ENCODE data around the gene FOXJ3.

The FOXJ3 gene

DNA sequence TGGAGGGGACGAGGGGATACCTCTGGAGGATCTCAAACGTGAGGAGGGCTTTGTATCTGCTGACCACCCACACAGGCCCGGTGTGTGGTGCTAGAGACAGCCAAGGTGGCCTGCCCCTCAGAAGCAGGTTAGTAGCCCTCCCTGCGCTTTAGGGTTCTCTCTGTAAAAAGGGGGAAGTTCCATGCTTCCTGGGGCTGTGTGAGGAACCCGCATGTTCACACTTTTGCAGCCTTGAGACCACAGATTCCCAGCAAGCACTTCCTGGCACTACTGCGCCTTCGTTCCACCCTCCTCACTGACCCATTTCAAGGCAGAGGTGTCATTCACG lies 189.7 kb downstream of the FOXJ3 start:
- Histone ChIP-seq H3K36me3 (ENCODE audit: control insufficient read depth, low read depth, low read length) (no peaks in the 10 kb centered on the region), H3K4me1 (ENCODE audit: control insufficient read depth, low read depth, low read length) (no peaks in the 10 kb centered on the region), H3K9ac (ENCODE audit: low read length) (no peak overlapping the region), H3K27ac (ENCODE audit: low read length) (no peak overlapping the region), H3K27me3 (ENCODE audit: control insufficient read depth, insufficient read depth, low read length) (no peaks in the 10 kb centered on the region), H3K4me3 (ENCODE audit: low read length) (no peak overlapping the region), H3K9me3 (ENCODE audit: control insufficient read depth, low read depth, low read length) (no peaks in the 10 kb centered on the region)

DNA sequence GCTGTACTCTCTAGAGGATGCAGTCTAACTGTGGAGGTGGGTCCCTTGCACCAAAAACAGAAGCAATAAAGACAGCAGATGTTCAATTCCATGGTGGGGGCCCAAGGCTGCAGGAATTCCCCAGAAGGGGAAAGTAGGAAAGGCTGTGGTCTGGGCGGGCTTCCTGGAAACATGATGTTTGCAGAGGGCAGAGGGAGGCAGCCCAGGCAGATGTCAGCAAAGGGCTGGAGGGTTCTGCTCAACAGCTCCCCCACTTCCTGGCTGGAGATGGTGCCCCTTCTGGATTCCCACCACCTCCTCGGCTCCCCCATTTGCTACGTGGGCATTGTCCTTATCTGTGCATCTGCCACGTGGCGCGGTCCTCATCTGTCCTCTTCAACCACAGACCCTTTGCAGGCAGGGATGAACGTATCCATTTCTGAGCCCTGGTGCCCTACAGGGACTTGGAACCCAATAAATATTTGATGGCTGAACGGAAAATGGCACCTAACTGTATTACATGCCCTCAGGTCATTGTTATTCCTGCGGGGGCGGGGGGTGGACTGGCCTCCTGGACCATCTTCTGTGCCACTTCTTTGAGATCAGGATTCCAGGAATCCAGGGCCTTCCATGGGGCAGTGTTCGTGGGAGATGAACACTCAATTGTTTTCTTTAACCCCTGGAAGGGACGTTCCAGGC lies 190.2 kb downstream of the FOXJ3 start:
- Histone ChIP-seq H3K4me3 (ENCODE audit: low read length) (no peak overlapping the region), H3K27me3 (ENCODE audit: control insufficient read depth, insufficient read depth, low read length) (no peaks in the 10 kb centered on the region), H3K9ac (ENCODE audit: low read length) (no peak overlapping the region), H3K36me3 (ENCODE audit: control insufficient read depth, low read depth, low read length) (no peaks in the 10 kb centered on the region), H3K9me3 (ENCODE audit: control insufficient read depth, low read depth, low read length) (no peaks in the 10 kb centered on the region), H3K27ac (ENCODE audit: low read length) (no peak overlapping the region), H3K4me1 (ENCODE audit: control insufficient read depth, low read depth, low read length) (no peaks in the 10 kb centered on the region)

DNA sequence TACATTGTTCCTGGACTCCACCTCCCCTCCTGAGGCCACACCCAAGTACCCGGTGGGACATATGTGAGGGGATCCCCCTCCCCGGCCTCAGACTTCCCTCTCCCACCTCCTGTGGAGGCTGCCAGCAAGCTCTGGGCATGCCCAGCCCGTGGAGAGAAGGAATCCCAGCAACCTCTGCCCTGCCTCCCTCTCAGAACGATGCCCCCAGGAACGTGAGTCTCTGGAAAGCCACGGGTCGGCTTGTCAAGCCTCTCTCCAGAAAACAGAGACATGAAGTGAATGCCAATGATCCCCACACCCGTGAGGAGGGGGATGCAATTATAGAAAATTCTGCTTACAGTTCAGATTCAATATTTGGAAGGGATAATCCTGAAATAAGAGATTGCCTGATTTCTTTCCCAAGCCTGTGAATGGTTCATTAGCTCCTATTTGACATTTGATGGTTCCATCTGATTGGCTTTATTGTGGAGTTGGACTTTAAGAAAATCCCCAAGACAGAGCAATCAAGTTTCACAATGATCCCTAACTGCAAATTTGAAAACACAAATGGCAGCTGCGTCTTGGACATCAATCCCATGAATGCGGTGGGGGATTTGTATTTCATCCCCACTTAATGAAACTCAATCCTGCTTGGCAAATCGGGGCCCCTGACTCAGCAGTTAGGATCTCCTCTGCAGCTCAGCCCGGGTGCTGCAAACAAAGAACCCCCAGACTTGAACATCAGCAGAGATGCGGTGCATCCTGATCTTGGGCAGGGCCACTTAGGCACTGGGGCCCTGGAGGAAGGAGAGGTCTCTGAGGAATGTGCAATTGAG lies 190.9 kb downstream of the FOXJ3 start:
- Histone ChIP-seq H3K36me3 (ENCODE audit: control insufficient read depth, low read depth, low read length) (no peaks in the 10 kb centered on the region), H3K9me3 (ENCODE audit: control insufficient read depth, low read depth, low read length) (no peaks in the 10 kb centered on the region), H3K9ac (ENCODE audit: low read length) (no peak overlapping the region), H3K4me1 (ENCODE audit: control insufficient read depth, low read depth, low read length) (no peaks in the 10 kb centered on the region), H3K27ac (ENCODE audit: low read length) (no peak overlapping the region), H3K27me3 (ENCODE audit: control insufficient read depth, insufficient read depth, low read length) (no peaks in the 10 kb centered on the region), H3K4me3 (ENCODE audit: low read length) (no peak overlapping the region)

DNA sequence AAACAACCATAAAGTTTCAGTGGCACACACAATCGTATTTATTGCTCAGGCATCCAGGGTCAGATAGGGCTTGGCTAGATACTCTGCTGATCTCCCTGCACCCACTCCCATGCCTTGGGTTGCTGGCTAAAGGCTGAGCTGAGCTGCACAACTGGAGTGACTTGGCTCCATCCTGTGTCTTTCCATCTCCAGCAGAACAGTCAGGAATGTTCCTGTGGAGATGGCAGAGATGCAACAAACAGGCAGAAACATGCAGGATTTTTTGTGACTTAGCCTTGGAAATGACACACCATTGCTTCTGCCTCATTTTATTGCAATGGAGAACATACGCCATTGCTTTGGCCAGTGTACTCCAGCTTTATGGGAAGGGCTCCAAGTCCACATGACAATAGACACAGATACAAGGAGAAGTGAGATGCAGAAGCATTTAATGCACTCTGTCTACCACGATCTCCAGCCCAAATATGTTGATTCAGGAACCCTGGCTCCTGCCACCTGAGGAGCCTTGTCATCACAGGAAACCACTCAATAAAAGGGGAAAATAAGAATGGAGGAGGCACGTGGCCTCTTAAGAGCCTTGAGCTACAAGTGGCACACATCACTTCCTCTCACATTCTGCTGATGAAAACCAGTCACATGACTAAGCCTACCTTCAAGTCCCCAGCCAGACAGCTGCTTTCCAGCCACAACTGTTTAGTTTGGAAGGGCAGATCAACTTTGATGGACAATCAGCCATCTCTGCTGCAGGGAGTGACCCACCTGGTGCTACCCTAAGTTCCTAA lies 191.9 kb downstream of the FOXJ3 start:
- Histone ChIP-seq H3K27ac (ENCODE audit: low read length) (no peak overlapping the region), H3K27me3 (ENCODE audit: control insufficient read depth, insufficient read depth, low read length) (no peaks in the 10 kb centered on the region), H3K36me3 (ENCODE audit: control insufficient read depth, low read depth, low read length) (no peaks in the 10 kb centered on the region), H3K4me1 (ENCODE audit: control insufficient read depth, low read depth, low read length) (no peaks in the 10 kb centered on the region), H3K9me3 (ENCODE audit: control insufficient read depth, low read depth, low read length) (no peaks in the 10 kb centered on the region), H3K9ac (ENCODE audit: low read length) (no peak overlapping the region), H3K4me3 (ENCODE audit: low read length) (no peak overlapping the region)

DNA sequence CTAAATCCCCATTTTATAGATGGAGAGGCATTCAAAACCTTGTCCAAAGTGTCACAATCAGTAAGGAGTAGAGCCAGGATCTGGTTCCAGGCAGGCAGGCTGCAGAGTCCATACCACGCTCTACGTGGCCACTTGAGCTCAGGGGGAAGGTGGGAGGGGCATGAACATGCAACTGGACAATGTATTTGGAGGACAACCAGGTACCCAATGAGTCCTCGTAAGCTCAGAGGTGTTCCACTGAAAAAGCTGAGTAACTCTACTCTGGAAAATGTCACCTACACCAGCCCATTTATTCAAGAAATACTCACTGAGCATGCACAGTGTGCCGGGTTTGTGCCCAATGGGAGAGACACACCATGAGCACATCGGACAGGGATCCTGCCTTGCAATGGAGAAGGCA lies 193.1 kb downstream of the FOXJ3 start:
- no peaks in the 10 kb centered on the region for H3K9me3 ChIP-seq (ENCODE audit: control insufficient read depth, low read depth, low read length)
- peaks cover 4% of the 10 kb centered on the region for H3K4me1 ChIP-seq (ENCODE audit: control insufficient read depth, low read depth, low read length)
- no peak overlapping the region for H3K4me3 ChIP-seq (ENCODE audit: low read length)
- no peaks in the 10 kb centered on the region for H3K36me3 ChIP-seq (ENCODE audit: control insufficient read depth, low read depth, low read length)
- no peak overlapping the region for H3K27ac ChIP-seq (ENCODE audit: low read length)
- no peak overlapping the region for H3K9ac ChIP-seq (ENCODE audit: low read length)
- H3K27me3 ChIP-seq (ENCODE audit: control insufficient read depth, insufficient read depth, low read length): no peaks in the 10 kb centered on the region

DNA sequence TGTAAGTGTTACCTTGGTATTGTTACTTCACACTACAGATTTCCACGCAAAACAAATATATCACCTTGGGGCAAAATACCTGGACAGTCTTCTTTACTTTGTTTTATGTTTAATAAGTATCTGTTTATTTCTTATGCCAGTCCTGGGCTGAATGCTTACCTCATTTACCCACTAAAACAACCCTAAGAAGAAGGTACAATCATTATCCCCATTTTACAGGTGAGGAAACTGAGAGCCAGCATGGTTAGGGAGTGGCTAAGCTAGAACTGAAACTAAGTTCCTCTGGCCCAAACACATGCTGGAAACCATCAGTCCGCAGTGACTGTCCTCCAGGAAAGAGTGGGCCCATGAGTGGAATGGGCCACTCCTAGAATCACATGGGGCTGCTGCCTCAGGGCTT lies 194.8 kb downstream of the FOXJ3 start:
- Histone ChIP-seq H3K9ac (ENCODE audit: low read length) (no peak overlapping the region), H3K4me1 (ENCODE audit: control insufficient read depth, low read depth, low read length) (peaks cover 4% of the 10 kb centered on the region), H3K27me3 (ENCODE audit: control insufficient read depth, insufficient read depth, low read length) (no peaks in the 10 kb centered on the region), H3K36me3 (ENCODE audit: control insufficient read depth, low read depth, low read length) (no peaks in the 10 kb centered on the region), H3K27ac (ENCODE audit: low read length) (no peak overlapping the region), H3K4me3 (ENCODE audit: low read length) (no peak overlapping the region), H3K9me3 (ENCODE audit: control insufficient read depth, low read depth, low read length) (no peaks in the 10 kb centered on the region)

DNA sequence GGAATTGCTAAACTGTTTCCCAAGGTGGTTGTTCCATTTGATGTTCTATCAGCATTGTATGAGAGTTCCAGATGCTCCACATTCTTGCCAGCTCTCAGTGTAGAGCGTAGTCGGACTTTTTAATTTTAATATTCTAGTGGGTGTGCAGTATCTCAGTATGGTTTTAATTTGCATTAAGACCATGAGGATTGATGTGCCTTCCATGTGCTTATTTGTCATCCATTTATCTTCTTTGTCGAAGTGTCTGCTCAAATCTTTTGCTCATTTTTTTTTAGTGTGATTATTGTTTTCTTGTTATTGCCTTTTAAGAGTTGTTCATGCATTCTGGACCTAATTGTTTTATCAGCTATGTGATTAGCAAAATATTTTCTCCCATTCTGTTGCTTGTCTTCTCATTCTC lies 195.6 kb downstream of the FOXJ3 start:
- H3K9ac ChIP-seq (ENCODE audit: low read length): no peak overlapping the region
- no peaks in the 10 kb centered on the region for H3K9me3 ChIP-seq (ENCODE audit: control insufficient read depth, low read depth, low read length)

DNA sequence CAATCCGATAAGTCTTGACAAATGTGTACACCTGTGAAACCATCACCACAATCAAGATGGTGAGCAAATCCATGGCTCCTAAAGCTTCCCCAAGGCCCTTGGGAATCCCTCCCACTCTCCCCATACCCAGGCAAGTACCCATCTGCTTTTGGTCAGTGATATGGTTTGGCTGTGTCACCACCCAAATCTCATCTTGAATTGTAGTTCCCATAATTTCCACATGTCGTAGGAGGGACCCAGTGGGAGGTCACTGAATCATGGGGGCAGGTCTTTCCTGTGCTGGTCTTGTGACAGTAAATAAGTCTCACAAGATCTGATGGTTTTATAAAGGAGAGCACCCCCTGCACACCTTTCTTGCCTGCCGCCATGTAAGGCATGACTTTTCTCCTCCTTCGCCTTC lies 196.4 kb downstream of the FOXJ3 start:
- no peaks in the 10 kb centered on the region for H3K27me3 ChIP-seq (ENCODE audit: control insufficient read depth, insufficient read depth, low read length)

More for the DNA sequence above, 195.6 kb downstream of the FOXJ3 start:
- no peak overlapping the region for H3K27ac ChIP-seq (ENCODE audit: low read length)
- no peaks in the 10 kb centered on the region for H3K27me3 ChIP-seq (ENCODE audit: control insufficient read depth, insufficient read depth, low read length)
- H3K36me3 ChIP-seq (ENCODE audit: control insufficient read depth, low read depth, low read length): no peaks in the 10 kb centered on the region
- peaks cover 4% of the 10 kb centered on the region for H3K4me1 ChIP-seq (ENCODE audit: control insufficient read depth, low read depth, low read length)
- H3K4me3 ChIP-seq (ENCODE audit: low read length): no peak overlapping the region

DNA sequence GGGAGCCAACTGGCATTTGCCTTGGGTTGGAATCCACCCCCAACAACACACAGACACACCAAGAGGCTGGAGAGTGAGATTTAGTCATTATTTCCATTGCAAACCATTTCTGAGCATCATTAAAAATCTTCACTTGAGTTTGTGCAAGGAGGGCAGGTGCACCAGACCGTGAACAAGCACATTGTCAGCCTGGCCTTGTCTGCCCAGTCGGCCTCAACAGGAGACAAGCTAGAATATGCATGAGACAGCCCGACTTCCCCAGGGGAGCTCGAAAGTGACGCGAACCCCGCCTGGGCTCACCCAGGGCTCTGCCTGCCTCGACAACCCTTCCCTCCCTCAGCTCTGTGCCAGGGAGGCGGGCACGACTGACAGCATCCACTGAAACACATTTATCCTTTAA lies 197.3 kb downstream of the FOXJ3 start:
- H3K4me1 ChIP-seq (ENCODE audit: control insufficient read depth, low read depth, low read length): peaks cover 4% of the 10 kb centered on the region
- H3K4me3 ChIP-seq (ENCODE audit: low read length): no peak overlapping the region
- no peaks in the 10 kb centered on the region for H3K27me3 ChIP-seq (ENCODE audit: control insufficient read depth, insufficient read depth, low read length)
- H3K27ac ChIP-seq (ENCODE audit: low read length): no peak overlapping the region
- no peaks in the 10 kb centered on the region for H3K9me3 ChIP-seq (ENCODE audit: control insufficient read depth, low read depth, low read length)
- no peaks in the 10 kb centered on the region for H3K36me3 ChIP-seq (ENCODE audit: control insufficient read depth, low read depth, low read length)
- no peak overlapping the region for H3K9ac ChIP-seq (ENCODE audit: low read length)

More for the DNA sequence above, 196.4 kb downstream of the FOXJ3 start:
- no peaks in the 10 kb centered on the region for H3K36me3 ChIP-seq (ENCODE audit: control insufficient read depth, low read depth, low read length)
- no peaks in the 10 kb centered on the region for H3K9me3 ChIP-seq (ENCODE audit: control insufficient read depth, low read depth, low read length)
- H3K4me1 ChIP-seq (ENCODE audit: control insufficient read depth, low read depth, low read length): peaks cover 4% of the 10 kb centered on the region
- H3K27ac ChIP-seq (ENCODE audit: low read length): no peak overlapping the region
- H3K9ac ChIP-seq (ENCODE audit: low read length): no peak overlapping the region
- H3K4me3 ChIP-seq (ENCODE audit: low read length): no peak overlapping the region

DNA sequence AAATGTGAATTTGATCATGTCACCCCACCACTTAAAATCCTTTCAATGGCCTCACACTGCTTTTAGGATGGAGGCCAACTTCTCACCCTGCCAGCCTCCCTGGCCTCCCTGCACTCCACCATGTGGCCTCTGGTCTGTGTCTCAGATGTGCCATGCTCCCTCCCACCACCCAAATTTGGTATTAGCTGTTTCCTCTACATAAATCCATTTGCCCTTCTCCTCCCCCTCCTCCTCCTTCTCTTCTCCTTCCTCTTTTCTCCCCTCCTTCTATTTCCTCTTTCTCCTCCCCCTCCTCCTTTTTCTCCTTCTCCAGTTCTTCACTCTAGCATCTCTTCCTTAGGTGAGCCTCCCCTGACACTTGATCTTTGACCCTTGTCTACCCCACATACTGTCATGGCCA lies 198.6 kb downstream of the FOXJ3 start:
- H3K4me3 ChIP-seq (ENCODE audit: low read length): no peak overlapping the region
- H3K9me3 ChIP-seq (ENCODE audit: control insufficient read depth, low read depth, low read length): no peaks in the 10 kb centered on the region
- no peaks in the 10 kb centered on the region for H3K36me3 ChIP-seq (ENCODE audit: control insufficient read depth, low read depth, low read length)
- peaks cover 4% of the 10 kb centered on the region for H3K4me1 ChIP-seq (ENCODE audit: control insufficient read depth, low read depth, low read length)
- no peaks in the 10 kb centered on the region for H3K27me3 ChIP-seq (ENCODE audit: control insufficient read depth, insufficient read depth, low read length)
- H3K9ac ChIP-seq (ENCODE audit: low read length): no peak overlapping the region
- H3K27ac ChIP-seq (ENCODE audit: low read length): no peak overlapping the region

DNA sequence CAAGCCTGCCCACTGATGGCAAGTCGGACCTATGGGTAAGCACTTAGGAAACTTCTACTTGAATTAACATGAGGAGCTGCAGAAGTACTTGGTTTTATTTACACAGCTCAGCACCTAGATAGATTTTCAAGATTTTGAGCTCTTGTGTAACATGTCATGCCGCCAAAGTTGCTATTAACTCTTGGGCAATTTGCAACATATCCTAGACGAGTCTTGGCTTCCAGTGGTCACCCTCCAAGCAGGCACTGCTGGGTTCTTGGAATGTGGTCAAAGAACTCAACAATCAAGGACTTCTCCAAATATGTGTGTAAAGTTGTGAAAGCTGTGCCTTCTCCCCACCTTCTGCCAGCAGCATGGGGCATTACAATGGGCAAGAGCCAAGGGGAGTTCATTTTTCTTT lies 199.6 kb downstream of the FOXJ3 start:
- Histone ChIP-seq H3K27me3 (ENCODE audit: control insufficient read depth, insufficient read depth, low read length) (no peaks in the 10 kb centered on the region), H3K27ac (ENCODE audit: low read length) (no peak overlapping the region)

More for the DNA sequence above, 199.6 kb downstream of the FOXJ3 start:
- Histone ChIP-seq H3K36me3 (ENCODE audit: control insufficient read depth, low read depth, low read length) (no peaks in the 10 kb centered on the region), H3K9me3 (ENCODE audit: control insufficient read depth, low read depth, low read length) (no peaks in the 10 kb centered on the region), H3K4me1 (ENCODE audit: control insufficient read depth, low read depth, low read length) (peaks cover 4% of the 10 kb centered on the region), H3K4me3 (ENCODE audit: low read length) (no peak overlapping the region), H3K9ac (ENCODE audit: low read length) (no peak overlapping the region)
